H1 (cell line): ENCODE results near the gene SLITRK4.
A peak's percentile ranks its signal among the peaks of the same experiment; 100 is the strongest.

Experiments used
- SRF ChIP-seq: IDR thresholded peaks from 2 replicates; pipeline ENCODE4 v1.6.1; 2011; ENCODE audit warnings: mild to moderate bottlenecking, low read depth, low read length, moderate library complexity
- TF ChIP-seq, protein P1 (sequence below), 3 experiments: IDR thresholded peaks; 1 replicate in 2 of 3; 2 replicates in 1 of 3; pipeline versions ENCODE4 v1.5.1 to v1.6.1; 2011; ENCODE audit warnings: low read length in 3 of 3, mild to moderate bottlenecking in 3 of 3, inconsistent platforms in 2 of 3, low read depth in 1 of 3, moderate library complexity in 1 of 3; ENCODE audit not compliant: insufficient read depth in 1 of 3; ENCODE audit errors: control extremely low read depth in 1 of 3

DNA sequence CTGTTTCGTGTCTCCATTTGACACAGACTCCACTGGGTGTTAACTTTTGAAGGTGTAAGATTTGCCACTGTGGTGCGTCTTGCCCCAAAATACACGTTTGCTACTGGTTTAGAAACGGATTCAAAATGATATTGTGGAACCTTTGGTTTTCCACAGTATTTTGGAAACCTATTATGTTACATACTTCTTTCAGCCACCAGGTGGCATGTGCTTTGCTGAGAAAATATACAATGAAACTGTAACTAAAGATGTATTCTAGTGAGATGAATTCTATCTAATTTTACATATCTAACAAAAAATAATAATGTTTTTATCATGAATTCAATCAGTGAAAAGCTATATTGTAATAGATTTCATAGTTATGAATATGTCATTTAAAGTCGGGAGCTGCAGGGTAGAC, 28.4 kb upstream of the SLITRK4 start:
- no peak for TF ChIP-seq SRF
- TF ChIP-seq, protein P1, sequence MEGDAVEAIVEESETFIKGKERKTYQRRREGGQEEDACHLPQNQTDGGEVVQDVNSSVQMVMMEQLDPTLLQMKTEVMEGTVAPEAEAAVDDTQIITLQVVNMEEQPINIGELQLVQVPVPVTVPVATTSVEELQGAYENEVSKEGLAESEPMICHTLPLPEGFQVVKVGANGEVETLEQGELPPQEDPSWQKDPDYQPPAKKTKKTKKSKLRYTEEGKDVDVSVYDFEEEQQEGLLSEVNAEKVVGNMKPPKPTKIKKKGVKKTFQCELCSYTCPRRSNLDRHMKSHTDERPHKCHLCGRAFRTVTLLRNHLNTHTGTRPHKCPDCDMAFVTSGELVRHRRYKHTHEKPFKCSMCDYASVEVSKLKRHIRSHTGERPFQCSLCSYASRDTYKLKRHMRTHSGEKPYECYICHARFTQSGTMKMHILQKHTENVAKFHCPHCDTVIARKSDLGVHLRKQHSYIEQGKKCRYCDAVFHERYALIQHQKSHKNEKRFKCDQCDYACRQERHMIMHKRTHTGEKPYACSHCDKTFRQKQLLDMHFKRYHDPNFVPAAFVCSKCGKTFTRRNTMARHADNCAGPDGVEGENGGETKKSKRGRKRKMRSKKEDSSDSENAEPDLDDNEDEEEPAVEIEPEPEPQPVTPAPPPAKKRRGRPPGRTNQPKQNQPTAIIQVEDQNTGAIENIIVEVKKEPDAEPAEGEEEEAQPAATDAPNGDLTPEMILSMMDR (IDR thresholded peaks at IDR 0.05; ENCODE audit: control extremely low read depth in 1 of 3, insufficient read depth in 1 of 3, low read depth in 1 of 3, low read length in 3 of 3) = peak in 1 of 3 experiments; percentile 39; a peak in 1 of 4 replicates
